ENCODE results near the gene KRT37.

GRCh38 chr17:41413353-41413957, 10.9 kb downstream of the KRT37 start:
- TF ChIP-seq BHLHE40 (IDR thresholded peaks at IDR 0.05; ENCODE audit: borderline replicate concordance) = no peak
- no peak for TF ChIP-seq SP1 (IDR thresholded peaks at IDR 0.05)
- no peak for TF ChIP-seq FOXK2 (IDR thresholded peaks at IDR 0.05)
- no peak for TF ChIP-seq FOXM1 (IDR thresholded peaks at IDR 0.05; ENCODE audit: borderline replicate concordance)
- no peak for TF ChIP-seq NFRKB (IDR thresholded peaks at IDR 0.05)
- no peak for TF ChIP-seq ZNF384 (IDR thresholded peaks at IDR 0.05)
- TF ChIP-seq ELF4 (IDR thresholded peaks at IDR 0.05) = no peak
- TF ChIP-seq FOXA1 (IDR thresholded peaks at IDR 0.05) = no peak
- no peak for TF ChIP-seq LEF1 (IDR thresholded peaks at IDR 0.05; ENCODE audit: borderline replicate concordance)
